ENCODE data around the gene TRIP11. TPM values are rescaled to one million over a fixed set of nuclear protein-coding genes. Genes with fewer than 3 reads are reported as not detected.

Gene TRIP11
- total and polyA plus RNA-seq, 2 experiments from 2014 or later: 24.9 to 52.2 TPM

DNA sequence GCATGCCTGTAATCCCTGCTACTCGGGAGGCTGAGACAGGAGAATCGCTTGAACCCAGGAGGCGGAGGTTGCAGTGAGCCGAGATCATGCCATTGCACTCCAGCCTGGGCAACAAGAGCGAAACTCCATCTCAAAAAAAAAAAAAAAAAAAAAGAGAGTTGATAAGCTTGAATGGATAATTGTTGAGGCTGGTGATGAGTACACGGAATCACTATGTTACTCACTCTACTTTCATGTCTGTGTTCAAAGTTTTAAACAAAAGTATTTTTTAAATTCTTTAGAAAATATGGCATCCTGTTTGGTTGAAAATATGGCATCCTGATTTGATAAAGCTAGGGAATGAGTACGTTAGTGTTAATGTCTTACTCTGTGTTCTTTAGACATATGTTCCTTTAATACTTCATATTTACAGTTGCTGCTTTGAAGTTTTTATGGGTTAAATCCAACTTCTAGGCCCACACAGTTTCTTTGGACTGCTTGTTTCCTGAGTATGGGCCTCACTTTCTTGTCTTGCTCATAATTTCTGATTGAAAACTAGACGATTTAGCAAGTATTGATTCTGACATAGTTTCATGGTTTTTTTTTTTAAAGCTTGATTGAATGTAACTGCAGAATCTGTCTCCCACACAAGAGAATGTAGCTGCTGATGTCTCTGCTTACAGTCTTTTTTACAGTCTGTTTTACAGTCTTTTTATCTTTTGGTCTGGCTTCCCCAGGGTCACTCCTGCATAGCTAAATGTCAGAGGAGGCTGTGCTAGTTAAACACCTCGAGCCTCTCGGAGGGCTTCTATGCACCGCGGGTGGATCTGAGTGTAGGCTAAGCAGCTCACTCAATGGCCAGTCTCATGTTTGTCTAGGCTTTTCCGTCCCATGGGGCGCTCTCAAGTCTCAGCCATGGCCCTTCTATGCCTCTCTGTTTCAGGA lies 78.3 kb downstream of the TRIP11 start:
- Histone ChIP-seq H3K27me3 (ENCODE audit: insufficient read depth) (no peaks in the 10 kb centered on the region), H3F3A (replicated peaks; ENCODE audit: low read depth) (no peaks in the 10 kb centered on the region), H4K20me1 (replicated peaks; ENCODE audit: insufficient read depth) (no peaks in the 10 kb centered on the region), H2AFZ (no peak overlapping the region), H3K36me3 (ENCODE audit: insufficient read depth) (no peaks in the 10 kb centered on the region), H3K4me3 (no peak overlapping the region), H3K79me2 (replicated peaks; ENCODE audit: insufficient read depth) (no peaks in the 10 kb centered on the region), H3K9me2 (ENCODE audit: insufficient read depth) (no peaks in the 10 kb centered on the region), H3K4me2 (no peak overlapping the region), H3K27ac (ENCODE audit: low read depth) (no peak overlapping the region), H3K4me1 (ENCODE audit: insufficient read depth) (no peaks in the 10 kb centered on the region)
- Mint-ChIP-seq H3K36me3 (ENCODE audit: low read depth) (no peaks in the 10 kb centered on the region), H3K27ac (no peak overlapping the region), H3K4me3 (no peak overlapping the region), H3K27me3 (ENCODE audit: insufficient read depth, low read depth, poor library complexity) (peaks cover 4% of the 10 kb centered on the region), H3K4me1 (peaks cover 8% of the 10 kb centered on the region; the same call in 2 of the 3 replicates), H3K9me3 (no peaks in the 10 kb centered on the region)
- TF ChIP-seq ZNF331 (CRISPR knock-in tag; IDR thresholded peaks at IDR 0.05; ENCODE audit: low read depth): no peak
- DNase-seq (ENCODE audit: low spot score): no peak
- no peak for ATAC-seq

DNA sequence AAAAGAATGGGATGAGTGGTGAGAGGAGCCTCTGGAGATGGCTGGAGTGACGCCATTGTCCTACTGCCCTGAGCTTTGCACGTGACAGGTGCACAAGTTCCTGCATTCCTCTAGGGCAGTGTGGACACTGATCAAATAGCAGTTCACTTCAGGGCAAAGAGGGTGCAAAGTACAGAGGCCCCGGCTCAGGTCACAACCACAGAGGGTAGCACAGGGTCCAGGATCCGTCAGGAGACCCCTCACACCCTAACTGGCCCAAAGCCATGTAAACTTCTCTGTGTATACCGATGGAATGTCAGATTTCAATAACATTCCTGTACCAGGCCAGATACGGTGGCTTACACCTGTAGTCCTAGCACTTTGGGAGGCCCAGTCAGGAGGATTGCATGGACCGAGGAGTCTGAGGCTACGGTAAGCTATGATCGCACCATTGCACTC lies 82.0 kb downstream of the TRIP11 start:
- no peak overlapping the region for H2AFZ ChIP-seq
- H3K27me3 ChIP-seq (ENCODE audit: insufficient read depth): no peaks in the 10 kb centered on the region
- H3K9me2 ChIP-seq (ENCODE audit: insufficient read depth): no peaks in the 10 kb centered on the region
- H3K4me1 ChIP-seq (ENCODE audit: insufficient read depth): no peaks in the 10 kb centered on the region
- Mint-ChIP-seq H3K4me3 (no peak overlapping the region), H3K36me3 (ENCODE audit: low read depth) (no peaks in the 10 kb centered on the region), H3K27ac (no peak overlapping the region), H3K4me1 (no peaks in the 10 kb centered on the region), H3K9me3 (no peaks in the 10 kb centered on the region), H3K27me3 (ENCODE audit: insufficient read depth, low read depth, poor library complexity) (peaks cover 4% of the 10 kb centered on the region)
- no peaks in the 10 kb centered on the region for H4K20me1 ChIP-seq (replicated peaks; ENCODE audit: insufficient read depth)
- TF ChIP-seq STAT1 (IDR thresholded peaks at IDR 0.05; ENCODE audit: unreplicated experiment) (no peak), POLR2AphosphoS5 (IDR thresholded peaks at IDR 0.05; ENCODE audit: low read depth) (no peak), ZNF114 (CRISPR knock-in tag; IDR thresholded peaks at IDR 0.05) (no peak)
- TF ChIP-seq, protein P1, sequence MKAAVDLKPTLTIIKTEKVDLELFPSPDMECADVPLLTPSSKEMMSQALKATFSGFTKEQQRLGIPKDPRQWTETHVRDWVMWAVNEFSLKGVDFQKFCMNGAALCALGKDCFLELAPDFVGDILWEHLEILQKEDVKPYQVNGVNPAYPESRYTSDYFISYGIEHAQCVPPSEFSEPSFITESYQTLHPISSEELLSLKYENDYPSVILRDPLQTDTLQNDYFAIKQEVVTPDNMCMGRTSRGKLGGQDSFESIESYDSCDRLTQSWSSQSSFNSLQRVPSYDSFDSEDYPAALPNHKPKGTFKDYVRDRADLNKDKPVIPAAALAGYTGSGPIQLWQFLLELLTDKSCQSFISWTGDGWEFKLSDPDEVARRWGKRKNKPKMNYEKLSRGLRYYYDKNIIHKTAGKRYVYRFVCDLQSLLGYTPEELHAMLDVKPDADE (IDR thresholded peaks at IDR 0.05): no peak
- TF ChIP-seq, protein P2, sequence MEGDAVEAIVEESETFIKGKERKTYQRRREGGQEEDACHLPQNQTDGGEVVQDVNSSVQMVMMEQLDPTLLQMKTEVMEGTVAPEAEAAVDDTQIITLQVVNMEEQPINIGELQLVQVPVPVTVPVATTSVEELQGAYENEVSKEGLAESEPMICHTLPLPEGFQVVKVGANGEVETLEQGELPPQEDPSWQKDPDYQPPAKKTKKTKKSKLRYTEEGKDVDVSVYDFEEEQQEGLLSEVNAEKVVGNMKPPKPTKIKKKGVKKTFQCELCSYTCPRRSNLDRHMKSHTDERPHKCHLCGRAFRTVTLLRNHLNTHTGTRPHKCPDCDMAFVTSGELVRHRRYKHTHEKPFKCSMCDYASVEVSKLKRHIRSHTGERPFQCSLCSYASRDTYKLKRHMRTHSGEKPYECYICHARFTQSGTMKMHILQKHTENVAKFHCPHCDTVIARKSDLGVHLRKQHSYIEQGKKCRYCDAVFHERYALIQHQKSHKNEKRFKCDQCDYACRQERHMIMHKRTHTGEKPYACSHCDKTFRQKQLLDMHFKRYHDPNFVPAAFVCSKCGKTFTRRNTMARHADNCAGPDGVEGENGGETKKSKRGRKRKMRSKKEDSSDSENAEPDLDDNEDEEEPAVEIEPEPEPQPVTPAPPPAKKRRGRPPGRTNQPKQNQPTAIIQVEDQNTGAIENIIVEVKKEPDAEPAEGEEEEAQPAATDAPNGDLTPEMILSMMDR (conservative IDR thresholded peaks at IDR 0.05; ENCODE audit: low read depth in 2 of 2): no peak
- DNase-seq (ENCODE audit: low spot score) (no peak), ATAC-seq (no peak)
- H3F3A ChIP-seq (replicated peaks; ENCODE audit: low read depth): no peaks in the 10 kb centered on the region
- H3K4me3 ChIP-seq: no peak overlapping the region
- no peaks in the 10 kb centered on the region for H3K79me2 ChIP-seq (replicated peaks; ENCODE audit: insufficient read depth)
- no peak overlapping the region for H3K27ac ChIP-seq (ENCODE audit: low read depth)
- no peak overlapping the region for H3K4me2 ChIP-seq
- H3K36me3 ChIP-seq (ENCODE audit: insufficient read depth): no peaks in the 10 kb centered on the region

Data from GM23338 (cell line).